Psoas muscle (tissue), 8 donors: Measurements from ENCODE around the gene SEC14L2. TPM values are rescaled to one million over a fixed set of nuclear protein-coding genes. Genes with fewer than 3 reads are reported as not detected.

ENCODE experiments used
- ATAC-seq, 4 donors: fragments of 200-7000 bp; cut with Tn5 transposase; one replicate each; pipeline ENCODE4 v1.9.1; 2020; ENCODE audit warnings: moderate library complexity in 3 of 4, mild to moderate bottlenecking in 2 of 4
- DNase-seq, 2 donors: peaks; one replicate each; pipeline ENCODE4 v3.0.0-alpha.2; 2020
- H3K27ac ChIP-seq: fragments of 200-600 bp; one replicate; pipeline ENCODE4 v1.8.0; 2022
- H3K27me3 ChIP-seq, 3 donors: fragments of 200-600 bp in 1 of 3; one replicate each; pipeline versions ENCODE4 v1.6.1 to v1.8.0; 2013 to 2022; ENCODE audit warnings: low read length in 2 of 3, mild to moderate bottlenecking in 2 of 3, moderate library complexity in 1 of 3; ENCODE audit not compliant: insufficient read depth in 3 of 3
- H3K36me3 ChIP-seq, 2 donors: fragments of 200-600 bp in 1 of 2; one replicate each; pipeline versions ENCODE4 v1.6.1 to v1.8.0; 2013 to 2022; ENCODE audit warnings: low read depth in 1 of 2, mild to moderate bottlenecking in 1 of 2, moderate library complexity in 1 of 2; ENCODE audit not compliant: insufficient read depth in 1 of 2
- H3K4me1 ChIP-seq: fragments of 200-600 bp; one replicate; pipeline ENCODE4 v1.8.0; 2022
- H3K4me3 ChIP-seq: fragments of 200-600 bp; one replicate; pipeline ENCODE4 v1.8.0; 2022; ENCODE audit warnings: mild to moderate bottlenecking
- H3K9me3 ChIP-seq: fragments of 200-600 bp; one replicate; pipeline ENCODE4 v1.8.0; 2022
- CTCF ChIP-seq: fragments of 200-600 bp; IDR thresholded peaks from one replicate; pipeline ENCODE4 v1.8.0; 2022; ENCODE audit warnings: antibody characterized with exemption
- WGBS, 3 donors: extraction: QIAGEN DNeasy Blood & Tissue Kit; methylation state at CpG; one replicate each; pipeline versions ENCODE4 v1.1.6 to v1.1.7; 2013; 5-methylcytosine and 5-hydroxymethylcytosine counted together
- intact Hi-C, 2 donors: fragments of 100-400 bp; cut with DNase I; formaldehyde crosslinking; loops; one replicate each; pipeline versions ENCODE4 v1.11.0 to v1.14.2; 2022
- polyA plus RNA-seq, 3 donors: library from polyadenylated mRNA; stranded (reverse); fragments of 200-250 nt; gene quantifications; one replicate each; pipeline ENCODE4 v1.2.3, GENCODE V29; 2013
- total RNA-seq, 4 donors: library from RNA; stranded (reverse); fragmentation: NEBNext Ultra II Directional in 2 of 4; extraction: Animal tissue kit (Norgen Biotek cat#: 25700) in 2 of 4; gene quantifications; one replicate each; pipeline versions ENCODE4 v1.2.1 to v1.2.4, GENCODE V29; 2021 to 2023
- donor health status: healthy with polysubstance abuse.
- donor health status: DM: no; HTN: no; CAD: no; lungs with moderate emphysema.
- donor health status: Bipolar disorder and iron deficiency.
- donor health status: healthy.
- donor health status: DM: yes; HTN: yes; CAD: no.
- donor health status: DM: no; HTN: no; CAD: no.
- donor health status: DM: no; HTN: no; CAD: no.
- donor health status: DM: yes; HTN: yes; CAD: no.

SEC14L2 gene
- total and polyA plus RNA-seq, 7 donors, result 0.38 to 75.0 (median 1.9) TPM

GRCh38 chr22:30432096-30432495, 35.3 kb downstream of the SEC14L2 start:
- whole genome bisulfite sequencing, 3 donors, result 87 to 91% (median 90%) methylated on average over 4 of the region's 4 CpGs
- Histone ChIP-seq H3K27me3 (no peaks in the 10 kb centered on the region), H3K36me3 (no peaks in the 10 kb centered on the region), H3K4me3 (no peak overlapping the region), H3K9me3 (no peaks in the 10 kb centered on the region), H3K4me1 (no peaks in the 10 kb centered on the region), H3K27ac (no peak overlapping the region)
- intact Hi-C loops, result no loop called here
- ATAC-seq (no peak), DNase-seq (no peak)
- no peak for TF ChIP-seq CTCF

- Histone ChIP-seq H3K36me3 (no peaks in the 10 kb centered on the region), H3K27ac (no peak overlapping the region), H3K27me3 (no peaks in the 10 kb centered on the region), H3K4me3 (no peak overlapping the region), H3K9me3 (no peaks in the 10 kb centered on the region), H3K4me1 (no peaks in the 10 kb centered on the region)
- 60 to 73% (median 72%) methylated on average over 1 to 2 of the region's 2 CpGs for WGBS, 3 donors
- DNase-seq (no peak), ATAC-seq (no peak)
- intact Hi-C loops, result no loop called here
- no peak for TF ChIP-seq CTCF
Measured at GRCh38 chr22:30432520-30432919, 35.7 kb downstream of the SEC14L2 start.

GRCh38 chr22:30433227-30433626, 36.4 kb downstream of the SEC14L2 start:
- Histone ChIP-seq H3K27ac (no peak overlapping the region), H3K4me3 (no peak overlapping the region), H3K9me3 (no peaks in the 10 kb centered on the region), H3K4me1 (no peaks in the 10 kb centered on the region), H3K36me3 (no peaks in the 10 kb centered on the region), H3K27me3 (no peaks in the 10 kb centered on the region)
- no peak for DNase-seq
- intact Hi-C loops, result no loop called here
- no peak for ATAC-seq
- 93 to 95% (median 94%) methylated on average over 3 of the region's 3 CpGs for WGBS, 3 donors
- TF ChIP-seq CTCF, result no peak

- ATAC-seq (peak in 2 of 4 donors; percentile 23 to 62), DNase-seq (no peak)
- H3K4me1 ChIP-seq, result no peaks in the 10 kb centered on the region
- no peak overlapping the region for H3K4me3 ChIP-seq
- no peaks in the 10 kb centered on the region for H3K36me3 ChIP-seq
- H3K9me3 ChIP-seq, result no peaks in the 10 kb centered on the region
- TF ChIP-seq CTCF, result no peak
- no peak overlapping the region for H3K27ac ChIP-seq
- 96 to 100% (median 100%) methylated on average over 1 of the region's 1 CpG for WGBS, 3 donors
- intact Hi-C loops, result no loop called here
- H3K27me3 ChIP-seq, result no peaks in the 10 kb centered on the region
Measured at GRCh38 chr22:30433773-30434172, 37.0 kb downstream of the SEC14L2 start.

GRCh38 chr22:30434843-30435242, 38.0 kb downstream of the SEC14L2 start:
- H3K4me3 ChIP-seq, result no peak overlapping the region

More at GRCh38 chr22:30434843-30435242, 38.0 kb downstream of the SEC14L2 start:
- no peak for ATAC-seq
- Histone ChIP-seq H3K9me3 (no peaks in the 10 kb centered on the region), H3K4me1 (no peaks in the 10 kb centered on the region), H3K36me3 (no peaks in the 10 kb centered on the region), H3K27me3 (no peaks in the 10 kb centered on the region), H3K27ac (no peak overlapping the region)
- TF ChIP-seq CTCF, result no peak
- 55 to 92% (median 83%) methylated on average over 1 of the region's 1 CpG for WGBS, 3 donors
- intact Hi-C loops, result no loop called here
- no peak for DNase-seq
